ENCODE results near the gene FGD4. TPM values are rescaled to one million over a fixed set of nuclear protein-coding genes. Genes with fewer than 3 reads are reported as not detected.

The FGD4 gene
- total and polyA plus RNA-seq, 2 of the 4 experiments (the other 2 are of a cell fraction), result 2.1 to 8.8 TPM

- Histone ChIP-seq H2AK5ac (ENCODE audit: low read depth, low read length) (no peak overlapping the region), H2BK15ac (ENCODE audit: low read depth, low read length) (0 out of 3 replicates have a peak overlapping the region, but pooled peaks have one; percentile 63), H3K23ac (ENCODE audit: low read depth, low read length) (no peak overlapping the region), H3K4me3 (ENCODE audit: insufficient read depth, low read depth, low read length) (no peak overlapping the region), H3K79me1 (ENCODE audit: low read depth in 1 of 2, low read length in 2 of 2) (no peaks in the 10 kb centered on the region), H2BK20ac (ENCODE audit: low read depth, low read length) (no peak overlapping the region), H3K9ac (ENCODE audit: low read depth, low read length) (no peak overlapping the region), H3K9me1 (ENCODE audit: insufficient read depth, low read length) (0 out of 2 replicates have a peak, but pooled peaks cover 8% of the 10 kb centered on the region), H3K4me1 (ENCODE audit: control insufficient read depth, insufficient read depth, low read length) (no peaks in the 10 kb centered on the region), H3K4ac (ENCODE audit: low read depth, low read length) (no peak overlapping the region), H3K18ac (ENCODE audit: low read depth, low read length) (no peak overlapping the region), H3K4me2 (ENCODE audit: low read depth, low read length) (no peak overlapping the region), H3K36me3 (ENCODE audit: control insufficient read depth, insufficient read depth, low read length) (no peaks in the 10 kb centered on the region), H3K56ac (ENCODE audit: extremely low read depth, insufficient read depth, low read length) (no peak overlapping the region), H2AK9ac (replicated peaks; ENCODE audit: low read depth, low read length, poor library complexity) (no peak overlapping the region), H3K27me3 (ENCODE audit: control insufficient read depth, insufficient read depth, low read length) (no peaks in the 10 kb centered on the region), H3K27ac (ENCODE audit: insufficient read depth, low read length) (no peak overlapping the region), H3K9me3 (ENCODE audit: control insufficient read depth, insufficient read depth, low read length) (no peaks in the 10 kb centered on the region), H2BK5ac (ENCODE audit: low read depth, low read length, poor library complexity, severe bottlenecking) (no peak overlapping the region), H3K14ac (replicated peaks; ENCODE audit: low read depth, low read length) (no peak overlapping the region), H2BK120ac (ENCODE audit: low read depth, low read length) (no peak overlapping the region), H4K5ac (ENCODE audit: low read depth, low read length) (no peak overlapping the region), H4K8ac (ENCODE audit: low read depth in 2 of 2, low read length in 2 of 2) (no peak overlapping the region), H4K91ac (ENCODE audit: insufficient read depth, low read depth, low read length) (no peak overlapping the region), H4K20me1 (ENCODE audit: insufficient read depth, low read length) (no peaks in the 10 kb centered on the region), H2AFZ (replicated peaks; ENCODE audit: low read length, poor library complexity) (peak overlapping the region; percentile 71)
- no peak for TF ChIP-seq MAFK (IDR thresholded peaks at IDR 0.05; ENCODE audit: low read depth, low read length)
- TF ChIP-seq RAD21 (IDR thresholded peaks at IDR 0.05; ENCODE audit: low read length), result no peak
- no peak for TF ChIP-seq FOS (IDR thresholded peaks at IDR 0.05; ENCODE audit: low read depth, low read length)
- TF ChIP-seq NFE2L2 (IDR thresholded peaks at IDR 0.05; ENCODE audit: low read depth, low read length), result no peak
- no peak for TF ChIP-seq SMC3 (IDR thresholded peaks at IDR 0.05; ENCODE audit: low read depth, low read length)
- no peak for TF ChIP-seq MAZ (IDR thresholded peaks at IDR 0.05; ENCODE audit: borderline replicate concordance, low read depth, low read length)
- TF ChIP-seq CTCF (conservative IDR thresholded peaks at IDR 0.05; ENCODE audit: low read depth, low read length), result no peak
- TF ChIP-seq CEBPB (IDR thresholded peaks at IDR 0.05; ENCODE audit: low read depth, low read length), result no peak
- no peak for TF ChIP-seq BHLHE40 (IDR thresholded peaks at IDR 0.05; ENCODE audit: low read depth, low read length)
- no peak for TF ChIP-seq RCOR1 (IDR thresholded peaks at IDR 0.05; ENCODE audit: insufficient replicate concordance, low read length)
- no peak for TF ChIP-seq CHD1 (IDR thresholded peaks at IDR 0.05; ENCODE audit: low read depth, low read length)
- no peak for TF ChIP-seq USF2 (IDR thresholded peaks at IDR 0.05; ENCODE audit: low read depth, low read length)
- no peak for TF ChIP-seq ELK1 (IDR thresholded peaks at IDR 0.05; ENCODE audit: borderline replicate concordance, low read depth, low read length)
- no peak for TF ChIP-seq POLR2A (IDR thresholded peaks at IDR 0.05; ENCODE audit: low read depth, low read length)
- dilution Hi-C loops (cut with HindIII; ENCODE audit: low sequenced_read_pairs, unreplicated experiment), result no loop called here
- ATAC-seq (ENCODE audit: low read depth) (no peak), DNase-seq (peak; percentile 51)
- WGBS, 2 experiments (ENCODE audit: extremely low coverage in 2 of 2, insufficient read length in 1 of 2), result 85% methylated on average over 5 of the region's 6 CpGs; no CpG with 5 or more reads in 1 of the 2 experiments
- POLR2A ChIA-PET (ENCODE audit: unreplicated experiment), result no interaction called here
- intact Hi-C loops (cut with micrococcal nuclease), result no loop called here
- in situ Hi-C loops (cut with MboI; ENCODE audit: low sequenced_read_pairs), result no loop called here
- BruUV-seq (replicated peaks), result no TSS peak
- CTCF ChIA-PET, result interaction anchor here (0.6 kb wide), 1 partner anchor 342 kb away, joined by 3 read pairs; the partner anchor contains the start of gene BICD1
Measured at GRCh38 chr12:32448586-32448985, 49.2 kb downstream of the FGD4 start.

Data from IMR-90 (cell line).